IPS DF 6.9 (cell line): Measurements from ENCODE around the gene SOS1.
"Not testable (repeated sequence)": the region's sequence is repeated elsewhere in the genome, so short reads cannot be mapped to it uniquely, and the experiment has no call there.

Experiments
- DNase-seq: peaks from one replicate; pipeline ENCODE4 v3.0.0-alpha.2; 2013; ENCODE audit warnings: low read depth, low spot score
- H3K27ac ChIP-seq: one replicate; pipeline ENCODE4 v1.5.1; 2013; ENCODE audit warnings: low read length, control low read depth
- H3K27me3 ChIP-seq: 2 replicates; pipeline ENCODE4 v1.6.1; 2013; ENCODE audit warnings: mild to moderate bottlenecking, low read length; ENCODE audit not compliant: control insufficient read depth, insufficient read depth
- H3K36me3 ChIP-seq: 2 replicates; pipeline ENCODE4 v1.6.1; 2013; ENCODE audit warnings: low read length; ENCODE audit not compliant: control insufficient read depth, insufficient read depth
- H3K4me1 ChIP-seq: 2 replicates; pipeline ENCODE4 v1.6.1; 2013; ENCODE audit warnings: low read length; ENCODE audit not compliant: control insufficient read depth, insufficient read depth
- H3K4me3 ChIP-seq: 2 replicates; pipeline ENCODE4 v1.5.1; 2013; ENCODE audit warnings: mild to moderate bottlenecking, low read length
- H3K9me3 ChIP-seq: 2 replicates; pipeline ENCODE4 v1.6.1; 2013; ENCODE audit warnings: low read length, inconsistent platforms; ENCODE audit not compliant: control insufficient read depth, insufficient read depth
- WGBS: extraction: QIAGEN DNeasy Blood & Tissue Kit; methylation state at CpG from one replicate; pipeline ENCODE4 v1.1.7; 2013; ENCODE audit warnings: mixed read lengths, missing lambda C conversion rate; ENCODE audit not compliant: insufficient read length, insufficient coverage; 5-methylcytosine and 5-hydroxymethylcytosine counted together

Gene SOS1

GRCh38 chr2:39150890-39151497, 30.1 kb upstream of the SOS1 start:
- DNase-seq, result no peak
- H3K27ac ChIP-seq, result no peak overlapping the region
- H3K9me3 ChIP-seq, result no peaks in the 10 kb centered on the region
- H3K4me1 ChIP-seq, result no peaks in the 10 kb centered on the region
- H3K36me3 ChIP-seq, result no peaks in the 10 kb centered on the region
- WGBS, result no CpG with 5 or more reads among the region's 9 CpGs
- no peak overlapping the region for H3K4me3 ChIP-seq
- H3K27me3 ChIP-seq, result no peaks in the 10 kb centered on the region

- no peaks in the 10 kb centered on the region for H3K4me1 ChIP-seq
- no peak overlapping the region for H3K27ac ChIP-seq
- no peaks in the 10 kb centered on the region for H3K36me3 ChIP-seq
- DNase-seq, result no peak
- no peaks in the 10 kb centered on the region for H3K9me3 ChIP-seq
- WGBS, result no CpG with 5 or more reads among the region's 6 CpGs
- H3K4me3 ChIP-seq, result no peak overlapping the region
- H3K27me3 ChIP-seq, result no peaks in the 10 kb centered on the region
Observed at GRCh38 chr2:39150102-39150562, 29.3 kb upstream of the SOS1 start.

- Histone ChIP-seq H3K27ac (no peak overlapping the region), H3K27me3 (no peaks in the 10 kb centered on the region), H3K4me1 (no peaks in the 10 kb centered on the region), H3K36me3 (no peaks in the 10 kb centered on the region), H3K4me3 (no peak overlapping the region), H3K9me3 (no peaks in the 10 kb centered on the region)
- no peak for DNase-seq
Observed at GRCh38 chr2:39146630-39147029, 25.8 kb upstream of the SOS1 start.

- H3K9me3 ChIP-seq, result no peaks in the 10 kb centered on the region
- no peak overlapping the region for H3K27ac ChIP-seq
- WGBS, result no CpG with 5 or more reads among the region's 3 CpGs
Observed at GRCh38 chr2:39145906-39146421, 25.1 kb upstream of the SOS1 start.

GRCh38 chr2:39144416-39144815, 23.6 kb upstream of the SOS1 start:
- Histone ChIP-seq H3K4me3 (no peak overlapping the region), H3K27me3 (no peaks in the 10 kb centered on the region), H3K4me1 (no peaks in the 10 kb centered on the region), H3K9me3 (no peaks in the 10 kb centered on the region), H3K27ac (no peak overlapping the region), H3K36me3 (no peaks in the 10 kb centered on the region)
- no peak for DNase-seq
- WGBS, result no CpG with 5 or more reads among the region's 5 CpGs

More at GRCh38 chr2:39145906-39146421, 25.1 kb upstream of the SOS1 start:
- Histone ChIP-seq H3K27me3 (no peaks in the 10 kb centered on the region), H3K36me3 (no peaks in the 10 kb centered on the region), H3K4me3 (no peak overlapping the region), H3K4me1 (no peaks in the 10 kb centered on the region)
- DNase-seq, result no peak

- Histone ChIP-seq H3K36me3 (no peaks in the 10 kb centered on the region), H3K4me1 (no peaks in the 10 kb centered on the region), H3K27me3 (no peaks in the 10 kb centered on the region), H3K27ac (no peak overlapping the region), H3K9me3 (no peaks in the 10 kb centered on the region), H3K4me3 (no peak overlapping the region)
- no CpG with 5 or more reads among the region's 3 CpGs for WGBS
- no peak for DNase-seq
Observed at GRCh38 chr2:39142904-39143605, 22.2 kb upstream of the SOS1 start.

- no peak overlapping the region for H3K27ac ChIP-seq
- no peak for DNase-seq
Observed at GRCh38 chr2:39141334-39142271, 20.8 kb upstream of the SOS1 start.

GRCh38 chr2:39140948-39141333, 20.1 kb upstream of the SOS1 start:
- H3K27ac ChIP-seq, H3K9me3 ChIP-seq, H3K4me1 ChIP-seq, DNase-seq, H3K36me3 ChIP-seq, H3K4me3 ChIP-seq, H3K27me3 ChIP-seq: not testable (repeated sequence)
- no CpG with 5 or more reads among the region's 7 CpGs for WGBS

More at GRCh38 chr2:39141334-39142271, 20.8 kb upstream of the SOS1 start:
- H3K4me3 ChIP-seq, result no peak overlapping the region
- H3K4me1 ChIP-seq, result no peaks in the 10 kb centered on the region
- H3K36me3 ChIP-seq, result no peaks in the 10 kb centered on the region
- no peaks in the 10 kb centered on the region for H3K9me3 ChIP-seq
- no CpG with 5 or more reads among the region's 8 CpGs for WGBS
- no peaks in the 10 kb centered on the region for H3K27me3 ChIP-seq

- no peak for DNase-seq
- Histone ChIP-seq H3K27me3 (no peaks in the 10 kb centered on the region), H3K4me3 (no peak overlapping the region), H3K36me3 (no peaks in the 10 kb centered on the region), H3K4me1 (no peaks in the 10 kb centered on the region), H3K27ac (no peak overlapping the region), H3K9me3 (no peaks in the 10 kb centered on the region)
- WGBS, result no CpG with 5 or more reads among the region's 3 CpGs
Observed at GRCh38 chr2:39140322-39140847, 19.5 kb upstream of the SOS1 start.
